ENCODE measurements around the gene MRE11.
"Not testable (repeated sequence)": the region's sequence is repeated elsewhere in the genome, so short reads cannot be mapped to it uniquely, and the experiment has no call there.

Gene MRE11

DNA sequence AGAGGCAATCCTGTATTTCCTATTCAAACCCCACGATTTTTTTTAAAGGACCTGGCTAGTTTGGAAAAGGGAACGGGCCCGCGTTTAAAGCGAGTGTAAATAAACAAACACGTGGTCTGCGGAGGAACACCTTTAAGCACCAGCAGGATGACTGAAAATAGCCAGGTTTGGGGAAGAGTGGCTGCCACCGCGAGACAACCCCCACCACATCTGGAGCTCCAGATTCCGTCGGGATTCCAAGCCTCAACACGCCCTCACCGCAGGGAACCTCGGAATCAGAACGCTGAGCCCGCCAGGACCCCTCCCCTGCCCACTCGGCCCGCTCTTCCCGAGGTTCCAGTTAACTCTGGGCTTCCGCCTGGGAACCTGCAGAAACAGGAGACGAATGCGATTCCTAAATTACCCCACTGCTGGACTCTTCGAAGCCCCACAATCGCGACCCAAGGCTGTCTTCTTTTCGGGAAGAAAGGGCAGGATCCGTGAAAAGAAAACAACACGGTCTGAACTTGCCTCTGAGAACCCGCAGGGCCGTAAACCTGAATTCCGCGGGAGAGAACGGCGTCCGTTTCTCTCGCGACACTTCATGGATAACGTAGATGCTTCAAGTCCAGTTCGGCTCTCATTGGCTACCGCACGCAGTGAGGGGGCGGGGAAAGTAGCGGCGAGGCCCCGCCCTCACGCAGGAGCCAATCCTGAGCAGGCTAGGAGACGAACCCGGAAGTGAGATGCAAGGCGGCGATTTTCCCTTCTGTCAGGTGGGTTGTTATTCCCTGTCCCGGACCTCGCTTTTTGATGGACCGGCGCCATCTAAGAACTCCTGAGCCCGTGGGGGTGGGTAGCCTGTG, at the start of gene MRE11, which contains the start of gene ANKRD49:
MRE11 (minus strand) TSS at position 564 of the 845 bp plus-strand sequence. CDS start 1,043 bp downstream, outside the sequence.
ANKRD49 (plus strand) TSS at position 704 of the 845 bp plus-strand sequence. CDS start 2,710 bp downstream, outside the sequence.
- peak; percentile 97 for DNase-seq

DNA sequence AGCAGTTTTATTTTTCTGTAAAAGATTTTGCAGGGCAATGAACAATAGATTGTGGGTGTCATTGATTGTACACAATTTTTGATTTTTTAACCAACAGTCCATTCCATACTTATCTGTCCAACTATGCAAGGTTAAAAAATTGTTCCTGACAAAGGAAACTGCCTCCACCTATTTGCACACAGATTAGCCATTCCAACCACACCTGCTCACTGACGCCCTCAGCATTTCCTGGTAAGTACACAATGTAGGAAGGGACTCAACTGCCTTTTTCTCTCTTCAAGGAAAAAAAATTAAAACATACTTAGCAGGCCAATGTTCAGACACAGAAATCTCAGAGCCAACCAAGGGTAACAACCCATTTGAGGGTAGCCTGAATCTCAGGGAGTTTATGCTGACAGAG, 45.8 kb upstream of the MRE11 start:
- DNase-seq, result no peak

DNA sequence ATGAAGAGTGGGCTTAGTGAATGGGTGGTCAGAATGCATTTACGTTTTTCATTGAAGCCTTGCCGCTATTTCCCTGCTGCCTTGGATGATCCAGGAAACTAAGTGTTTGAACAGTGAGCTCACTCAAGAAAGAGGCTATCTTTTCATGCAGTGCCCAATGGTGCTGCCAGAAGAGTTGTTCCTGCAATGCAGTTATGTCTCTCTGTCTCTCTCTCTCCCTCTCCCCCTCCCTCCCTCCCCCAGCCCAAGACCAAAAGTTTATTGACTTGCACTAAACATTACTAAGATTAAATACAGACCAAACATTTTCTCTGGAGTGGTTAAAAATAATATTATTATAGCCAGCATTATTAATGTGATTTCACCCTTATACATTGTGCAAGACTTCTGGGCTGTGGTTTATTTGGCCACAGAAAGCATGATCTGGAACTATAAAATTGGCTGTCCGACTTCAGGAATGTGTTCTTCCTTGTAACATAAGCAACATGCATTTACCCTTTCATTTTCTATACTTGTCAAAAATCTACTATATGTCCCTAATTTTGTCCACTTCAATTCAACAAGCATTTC, 43.5 kb upstream of the MRE11 start:
- no peak for DNase-seq

DNA sequence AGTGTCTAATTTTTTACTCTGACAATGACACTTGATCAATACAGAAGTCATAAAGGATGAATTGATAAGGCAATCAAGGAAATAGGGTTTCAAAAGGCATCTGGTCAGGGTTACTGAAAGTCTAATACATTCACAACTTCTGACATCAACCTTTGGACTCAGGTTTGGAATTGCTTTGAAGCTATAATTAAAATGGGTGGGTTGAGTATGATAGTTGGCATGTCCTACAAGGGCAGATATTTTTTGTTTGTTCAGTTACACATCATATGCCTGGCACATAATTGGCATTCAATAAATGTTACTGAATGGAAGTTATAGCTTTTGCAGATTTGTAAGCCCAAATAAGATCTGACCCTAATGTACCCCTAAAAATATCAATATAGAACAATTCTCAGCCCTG, 42.7 kb upstream of the MRE11 start:
- DNase-seq, result no peak

DNA sequence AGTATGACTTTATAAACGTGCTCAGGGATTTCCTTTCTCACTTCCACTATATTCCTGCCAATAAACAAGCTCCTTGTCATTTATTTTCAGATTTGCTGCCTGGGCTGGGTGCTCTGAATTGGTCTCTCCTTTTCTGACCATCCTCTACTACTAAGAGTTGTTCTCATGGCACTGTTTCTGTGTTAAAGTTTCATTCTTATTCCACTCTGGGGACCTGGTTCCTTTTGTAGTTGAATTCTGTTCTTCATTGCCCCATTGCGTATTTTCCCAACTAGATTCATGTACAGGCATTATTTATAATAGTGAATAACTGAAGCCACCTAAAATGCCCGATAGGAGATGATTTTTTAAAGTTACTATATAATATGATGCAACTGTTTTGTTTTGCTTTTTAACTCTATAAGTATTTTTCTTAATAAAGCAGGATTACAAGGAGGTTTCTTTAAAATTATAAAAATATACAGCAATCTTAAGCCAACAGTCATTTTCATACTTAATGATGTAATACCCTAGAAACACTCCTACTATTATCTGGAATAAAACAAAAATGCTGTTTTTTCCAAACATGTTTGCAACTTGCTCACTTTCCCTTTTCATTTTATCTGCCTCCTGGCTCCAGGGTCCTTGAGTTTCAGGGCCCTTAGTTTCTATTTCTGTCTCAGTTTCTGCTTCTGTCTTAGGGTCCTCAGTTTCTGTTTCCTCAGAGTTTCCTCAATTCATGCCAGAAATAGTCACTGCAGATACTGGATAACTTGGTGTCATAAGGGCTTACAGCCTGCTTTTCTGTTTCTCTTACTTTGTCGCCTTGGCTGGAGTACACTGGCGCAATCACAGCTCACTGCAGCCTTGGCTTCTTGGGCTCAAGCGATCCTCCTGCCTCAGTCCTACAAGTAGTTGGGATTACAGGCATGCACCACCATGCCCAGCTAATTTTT, 40.3 kb upstream of the MRE11 start:
- DNase-seq, result no peak

DNA sequence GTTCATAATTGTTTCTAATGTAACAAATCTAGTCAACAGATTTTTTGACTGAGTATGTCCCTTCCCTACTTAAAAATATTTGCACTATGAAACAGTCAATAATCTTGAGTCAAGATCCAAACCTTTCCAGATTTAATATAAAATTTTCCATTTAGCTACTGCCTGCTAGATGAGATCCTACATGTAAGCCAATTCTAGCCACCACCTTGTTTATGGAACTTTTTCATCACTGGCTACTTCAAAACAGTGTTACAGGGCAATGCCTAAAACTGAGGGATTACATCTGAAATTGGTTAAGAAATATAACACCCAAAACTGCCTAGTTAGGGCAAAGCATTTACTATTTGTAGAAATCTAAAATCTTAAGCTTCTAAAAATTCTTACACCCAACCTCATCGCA, 39.6 kb upstream of the MRE11 start:
- no peak for DNase-seq

DNA sequence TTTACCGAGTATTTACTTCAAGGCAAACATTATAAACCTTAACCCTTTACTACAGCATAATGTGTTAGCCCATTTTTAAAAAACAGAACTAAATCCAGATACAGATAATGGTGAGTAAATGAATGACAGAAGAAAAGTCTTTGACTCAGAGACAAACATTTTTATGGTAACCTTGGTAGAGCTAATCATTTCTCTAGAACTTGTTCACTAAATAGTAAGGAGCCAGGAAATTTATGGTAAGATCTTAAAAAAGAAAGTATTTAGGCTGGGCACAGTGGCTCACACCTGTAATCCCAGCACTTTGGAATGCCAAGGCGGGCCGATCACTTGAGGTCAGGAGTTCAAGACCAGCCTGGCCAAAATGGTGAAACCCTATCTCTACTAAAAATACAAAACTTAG, 38.6 kb upstream of the MRE11 start:
- DNase-seq, result no peak

DNA sequence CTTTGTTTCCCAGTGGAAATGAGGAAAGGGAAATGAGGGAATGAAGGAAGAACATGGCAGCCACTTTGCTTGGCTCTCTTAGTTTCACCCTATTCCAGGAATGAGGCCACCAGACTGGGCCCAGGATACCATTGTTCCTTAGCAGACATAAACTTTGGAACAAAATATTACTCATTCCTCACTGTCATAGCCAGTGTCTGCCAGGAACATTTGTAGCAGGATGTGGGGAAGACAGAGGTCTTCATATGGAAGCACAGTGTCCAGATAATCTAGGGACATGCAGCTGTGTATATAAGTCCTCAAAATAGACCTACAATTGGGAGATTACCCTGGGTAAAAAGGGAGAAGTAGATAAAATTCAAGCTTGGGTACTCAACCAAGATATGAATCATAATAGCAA, 34.9 kb upstream of the MRE11 start:
- DNase-seq, result no peak

DNA sequence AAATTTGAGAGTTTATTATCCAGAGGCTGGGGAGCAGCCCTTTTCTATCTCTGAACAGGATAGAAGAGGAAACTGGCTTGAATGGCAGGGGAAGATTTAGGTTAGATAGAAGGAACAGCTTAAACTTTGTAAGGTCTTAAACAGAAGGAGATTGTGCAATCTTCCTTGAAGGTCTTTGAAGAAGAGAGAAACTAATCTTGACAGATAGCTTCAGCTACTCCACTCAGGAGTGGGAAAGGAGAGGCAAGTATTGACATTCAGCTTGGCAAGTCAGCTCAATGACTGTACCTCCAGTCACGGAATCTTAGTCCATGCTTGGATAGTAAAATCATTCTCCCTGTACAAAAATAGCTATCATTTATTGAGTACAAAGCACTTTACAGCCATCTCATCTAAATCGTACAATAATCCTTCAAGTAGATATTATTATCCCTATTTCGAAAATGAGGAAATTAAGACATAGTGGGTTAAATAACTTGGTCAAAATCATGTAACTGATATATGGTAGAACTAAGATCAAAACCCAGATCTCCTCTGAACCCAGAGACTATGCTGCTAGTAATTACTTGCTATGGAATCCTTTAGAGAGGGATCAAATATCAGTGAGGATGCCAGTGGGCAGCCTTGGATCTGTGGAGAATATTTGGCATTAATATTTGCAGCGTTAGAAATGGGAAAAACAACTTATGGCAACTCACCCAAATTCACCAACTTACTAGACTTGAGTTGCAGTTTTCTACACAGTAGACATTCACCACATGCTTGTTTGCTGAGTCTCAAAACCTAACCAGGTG, 33.2 kb upstream of the MRE11 start:
- no peak for DNase-seq

DNA sequence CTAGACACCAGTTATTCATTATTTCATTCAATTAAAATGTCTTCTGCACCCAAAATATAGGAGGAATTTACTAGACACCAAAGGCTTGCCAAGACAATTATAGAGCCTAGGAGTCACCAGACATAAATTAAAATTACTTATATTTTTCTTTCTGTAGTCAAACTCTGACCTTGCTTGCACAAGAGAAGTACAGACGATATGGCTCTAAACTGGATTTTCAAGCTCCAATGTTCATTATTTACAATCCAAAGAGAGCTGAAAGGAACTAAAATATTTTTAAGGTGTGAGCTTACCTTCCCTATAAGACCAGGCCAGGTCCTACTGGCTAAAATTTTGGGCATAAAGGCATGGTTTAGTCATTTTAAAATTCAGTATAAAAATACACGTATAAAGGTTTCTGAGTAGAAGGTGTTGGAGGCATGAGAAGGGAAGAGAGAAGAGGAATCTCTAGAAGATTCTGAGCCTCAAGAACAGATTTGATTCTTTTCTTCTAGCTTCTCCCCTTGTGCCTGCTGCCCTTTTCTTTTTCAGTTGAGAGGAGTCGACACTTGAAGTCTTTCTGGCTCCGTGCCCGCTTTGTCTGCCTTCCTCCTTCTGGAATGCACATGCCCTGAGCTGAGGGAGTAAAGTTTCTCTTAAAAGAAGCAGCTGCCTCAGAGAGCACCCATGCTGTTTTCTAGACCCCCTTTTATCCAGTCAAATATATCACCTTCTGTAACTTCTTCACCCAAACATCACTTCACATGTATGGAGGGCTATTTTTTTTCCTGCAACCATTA, 32.1 kb upstream of the MRE11 start:
- no peak for DNase-seq

DNA sequence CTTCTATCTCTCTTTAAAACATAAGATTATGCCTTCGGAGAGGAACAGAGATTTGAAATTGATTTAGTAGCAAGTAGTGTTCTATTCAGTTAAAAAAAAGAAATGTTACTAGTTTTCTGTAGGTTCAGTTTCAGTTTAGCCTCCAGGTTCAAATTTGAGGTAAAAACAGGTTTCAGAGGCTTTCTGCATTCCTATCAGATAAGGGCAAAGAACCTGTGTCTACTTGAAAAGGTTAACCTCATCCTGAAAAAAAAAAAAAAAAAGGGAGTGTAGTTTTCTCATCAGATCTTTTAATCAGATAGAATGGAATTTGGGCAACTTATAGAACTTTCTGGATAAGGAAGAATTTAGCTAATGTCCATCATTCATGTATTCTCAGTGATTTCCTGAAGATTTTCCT, 30.7 kb upstream of the MRE11 start:
- no peak for DNase-seq

DNA sequence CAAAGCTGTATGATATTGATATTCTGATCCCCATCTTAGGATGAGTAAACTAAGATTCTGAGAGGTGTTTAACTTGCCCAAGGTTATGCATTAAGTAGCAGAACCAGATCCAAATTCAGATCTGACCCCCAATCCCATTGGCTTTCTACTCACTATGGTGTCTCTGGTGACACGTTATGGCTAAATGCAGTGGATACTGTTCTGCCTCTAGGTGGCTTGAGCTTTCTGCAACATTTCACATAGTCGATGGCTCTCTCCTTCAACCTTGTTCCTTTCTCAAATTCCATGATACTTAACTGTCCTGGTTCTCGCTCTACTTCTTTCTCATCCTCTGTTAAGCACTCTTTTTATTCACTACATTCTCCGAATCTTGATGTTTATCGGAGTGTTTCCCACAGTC, 28.0 kb upstream of the MRE11 start:
- no peak for DNase-seq

DNA sequence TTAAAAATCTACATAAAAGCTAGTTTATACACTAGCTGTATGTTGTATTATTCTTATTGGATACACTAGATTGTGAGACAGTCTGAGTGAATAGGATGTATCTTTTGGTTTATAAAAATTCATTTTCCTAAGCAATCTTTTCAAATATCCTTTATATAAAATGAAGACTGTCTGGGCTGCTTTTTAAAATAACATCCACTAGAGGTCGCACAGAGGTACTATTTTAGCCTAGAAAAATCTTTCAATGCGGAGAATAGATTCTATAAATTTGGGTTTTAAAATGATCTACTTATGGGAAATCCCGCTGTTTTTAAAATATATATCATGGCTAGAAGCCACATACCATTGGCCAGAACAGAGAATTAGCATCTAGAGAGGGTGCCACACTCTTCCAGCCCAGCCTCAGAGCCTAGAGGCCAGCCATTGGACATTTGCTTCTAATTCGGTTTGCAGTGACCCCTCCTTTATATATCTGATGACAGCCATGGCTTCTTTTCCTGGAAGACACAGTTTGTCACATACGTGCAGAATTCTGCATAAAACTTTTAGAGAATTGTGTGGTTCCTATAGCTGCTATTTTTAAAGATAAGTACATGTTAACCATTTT, 25.9 kb upstream of the MRE11 start:
- peak; percentile 47 for DNase-seq

DNA sequence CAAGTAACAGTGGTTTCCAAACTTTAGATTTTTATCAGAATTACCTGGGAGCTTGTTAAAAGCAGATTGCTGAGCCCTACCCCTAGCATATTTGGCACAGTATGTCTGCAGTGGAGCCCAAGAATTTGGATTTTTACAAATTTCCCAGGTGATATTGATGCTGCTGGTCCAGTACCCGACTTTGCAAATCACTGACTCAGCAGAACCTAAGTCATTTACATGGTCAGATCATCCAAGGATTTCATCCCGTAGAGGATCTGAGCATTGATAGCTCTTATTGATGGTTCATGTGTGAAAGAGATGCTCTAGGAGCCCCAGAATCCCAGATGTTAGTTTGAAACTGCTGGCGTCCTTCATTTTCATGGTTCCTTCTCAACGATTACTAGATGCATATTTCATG, 24.7 kb upstream of the MRE11 start:
- no peak for DNase-seq

DNA sequence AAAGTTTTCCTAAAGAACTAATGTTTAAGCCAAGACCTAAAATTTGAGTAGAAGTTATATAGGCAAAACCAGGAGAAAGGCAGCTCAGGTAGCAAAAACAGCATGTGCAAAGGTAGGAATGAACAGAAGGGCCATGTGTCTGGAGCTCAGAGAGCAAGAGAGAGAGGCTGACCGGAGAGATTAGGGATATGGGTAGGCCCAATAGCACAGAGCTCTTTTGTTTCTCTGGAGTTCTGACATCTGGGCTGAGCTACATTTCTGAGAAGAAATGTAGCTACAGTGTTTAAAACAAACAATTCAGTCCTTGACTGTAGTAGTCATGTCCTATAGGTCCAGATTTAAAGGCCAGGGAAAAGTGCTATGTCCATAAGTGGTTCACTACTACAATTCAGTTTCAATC, 23.1 kb upstream of the MRE11 start:
- DNase-seq, result no peak

DNA sequence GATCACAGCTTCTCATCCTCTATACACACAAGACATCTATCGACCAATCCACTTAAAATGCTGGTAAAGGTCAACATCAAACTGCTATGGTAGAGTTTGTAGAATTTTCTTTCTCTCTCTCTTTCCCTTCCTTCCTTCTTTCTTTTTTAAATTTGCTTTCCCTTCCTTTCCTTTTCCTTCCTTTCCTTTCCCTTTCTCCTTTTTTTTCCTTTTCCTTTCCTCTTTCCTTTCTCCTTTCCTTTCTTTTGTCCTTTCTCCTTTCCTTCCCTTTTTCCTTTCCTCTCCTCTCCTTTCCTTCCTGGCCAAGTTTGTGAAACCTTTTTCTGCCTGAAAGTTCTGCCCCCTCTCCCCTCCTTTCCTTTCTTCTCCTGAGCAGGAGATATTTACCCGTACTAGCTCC, 21.8 kb upstream of the MRE11 start:
- DNase-seq, result no peak

DNA sequence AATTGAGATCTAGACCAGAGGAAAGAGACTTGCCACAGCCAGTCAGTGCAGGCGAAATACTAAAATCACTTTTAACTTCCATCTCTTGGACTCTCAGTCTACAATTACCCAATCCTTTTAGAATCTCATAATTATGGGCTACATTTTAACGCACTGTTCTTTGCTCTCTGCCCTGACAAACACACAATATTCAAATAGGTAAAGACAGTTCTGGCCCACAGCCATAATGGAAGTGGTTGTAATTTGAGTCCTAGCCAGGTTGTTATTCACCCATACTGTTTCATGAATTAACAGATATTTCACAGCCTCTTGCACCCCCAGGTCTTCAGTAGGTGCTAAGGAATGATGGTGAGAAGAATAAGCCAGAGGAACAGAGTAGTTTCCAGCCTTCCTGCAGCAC, 19.4 kb upstream of the MRE11 start:
- DNase-seq, result no peak

DNA sequence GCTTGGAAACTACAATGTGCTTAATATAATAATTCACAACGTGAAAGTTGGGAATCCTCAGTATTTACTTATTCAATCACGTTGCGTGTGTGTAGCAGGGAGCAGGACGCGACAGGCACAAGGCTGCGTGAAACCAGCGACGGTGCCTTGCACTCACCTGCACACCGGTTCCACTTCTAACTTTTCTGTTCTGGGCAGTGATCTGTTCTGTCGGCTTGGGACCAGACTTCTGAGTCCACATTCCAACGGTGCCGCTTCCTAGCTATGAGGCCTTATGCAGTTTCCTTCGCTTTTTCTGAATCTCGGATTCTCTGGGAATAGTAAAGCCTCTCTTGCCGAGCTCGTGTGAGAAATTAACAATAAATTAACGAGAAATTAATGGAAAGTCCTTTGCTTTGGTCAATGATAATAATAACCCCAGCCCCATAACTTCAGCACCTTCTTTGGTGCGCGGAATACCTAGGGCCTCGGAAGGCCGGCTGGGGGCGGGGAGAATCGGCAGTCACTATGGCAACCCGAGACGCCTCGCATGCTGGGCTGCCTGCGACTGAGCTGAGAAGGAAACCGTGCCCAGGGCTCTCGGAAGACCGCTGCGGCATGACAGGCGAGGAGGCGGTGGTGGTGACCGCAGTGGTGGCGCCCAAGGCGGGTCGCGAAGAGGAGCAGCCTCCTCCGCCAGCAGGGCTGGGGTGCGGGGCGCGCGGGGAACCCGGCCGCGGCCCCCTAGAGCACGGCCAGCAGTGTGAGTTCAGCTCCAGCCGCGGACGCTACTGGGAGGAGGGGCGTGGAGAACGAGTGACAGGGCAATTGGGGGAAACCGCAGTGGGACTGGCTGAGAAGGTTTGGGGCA, 18.5 kb upstream of the MRE11 start, which contains the start of gene C11orf97:
C11orf97 (plus strand) TSS at position 530 of the 850 bp plus-strand sequence; CDS start at position 598, 68 bp downstream.
- DNase-seq, result peak; percentile 64

DNA sequence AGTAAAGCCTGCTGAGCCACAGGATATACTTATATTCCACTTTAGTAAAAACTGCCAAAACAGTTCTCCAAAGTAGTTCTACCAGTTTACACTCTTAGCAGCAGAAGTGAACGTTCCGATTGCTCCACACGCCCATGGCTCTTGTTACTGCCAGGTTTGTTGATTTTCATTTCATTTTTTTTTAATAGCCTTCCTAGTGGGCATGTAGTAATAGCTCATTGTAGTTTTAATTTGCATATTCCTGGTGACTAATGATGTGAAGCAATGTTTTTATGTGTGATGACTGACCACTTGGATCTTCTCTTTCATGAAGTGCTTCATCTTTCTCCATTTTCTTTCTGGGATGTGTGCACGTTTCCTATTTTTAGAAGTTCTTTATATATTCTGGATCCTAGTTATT, 13.8 kb upstream of the MRE11 start:
- DNase-seq, result no peak

DNA sequence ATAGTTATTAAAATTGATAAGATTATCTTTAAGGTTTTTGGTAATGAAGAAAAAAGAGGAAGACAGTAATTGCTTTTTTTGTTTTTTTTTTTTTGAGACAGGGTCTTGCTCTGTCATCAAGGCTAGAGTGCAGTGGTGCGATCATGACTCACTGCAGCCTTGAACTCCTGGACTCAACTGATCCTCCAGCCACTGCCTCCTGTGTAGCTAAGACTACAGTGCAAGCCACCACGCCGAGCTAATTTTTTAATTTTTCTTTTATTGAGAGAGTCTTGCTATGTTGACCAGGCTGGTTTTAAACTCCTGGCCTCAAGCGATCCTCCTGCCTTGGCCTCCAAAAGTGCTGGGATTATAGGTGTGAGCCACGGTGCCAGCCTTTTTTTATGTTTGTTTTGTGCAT, 12.9 kb upstream of the MRE11 start:
- DNase-seq, result not testable (repeated sequence)
